ENCODE measurements around the gene GRK5. TPM values are rescaled to one million over a fixed set of nuclear protein-coding genes. Genes with fewer than 3 reads are reported as not detected.

GRK5 gene
- total RNA-seq, 1 experiment from 2014 or later = 1.2 TPM

GRCh38 chr10:119278126-119278709 lies 70.8 kb downstream of the GRK5 start:
- no peak overlapping the region for H2AK5ac ChIP-seq (ENCODE audit: insufficient read length, low read length)
- no peak overlapping the region for H3K9ac ChIP-seq (ENCODE audit: extremely low read depth, insufficient read length, low read length)
- no peaks in the 10 kb centered on the region for H3K79me1 ChIP-seq (ENCODE audit: insufficient read depth, low read depth, low read length, poor library complexity, severe bottlenecking)
- no peaks in the 10 kb centered on the region for H3K27me3 ChIP-seq (ENCODE audit: insufficient read depth, low read length)
- H4K91ac ChIP-seq (ENCODE audit: insufficient read length, low read depth, low read length) = no peak overlapping the region
- WGBS (ENCODE audit: extremely low coverage, insufficient read length, low lambda C conversion rate) = no CpG with 5 or more reads among the region's 14 CpGs
- no peaks in the 10 kb centered on the region for H4K20me1 ChIP-seq (ENCODE audit: control insufficient read depth, insufficient read depth, insufficient read length)
- H3K79me2 ChIP-seq (ENCODE audit: insufficient read depth, low read length) = no peaks in the 10 kb centered on the region
- no peaks in the 10 kb centered on the region; the same call in none of the 2 replicates for H3K27me3 Mint-ChIP-seq (ENCODE audit: low read depth)
- H3T11ph ChIP-seq (ENCODE audit: low read length) = no peak overlapping the region
- no peak overlapping the region for H2BK12ac ChIP-seq (ENCODE audit: insufficient read length, low read depth, low read length)
- H3K4ac ChIP-seq (ENCODE audit: low read depth, low read length) = no peak overlapping the region
- peaks cover 8 to 15% of the 10 kb centered on the region in 2 experiments for H3K4me1 Mint-ChIP-seq
- H3K9me3 ChIP-seq (ENCODE audit: control insufficient read depth, low read depth, low read length) = no peaks in the 10 kb centered on the region
- no peaks in the 10 kb centered on the region for H3K36me3 Mint-ChIP-seq (ENCODE audit: insufficient read depth in 1 of 3, low read depth in 3 of 3)
- H3K4me2 ChIP-seq (ENCODE audit: insufficient read depth, insufficient read length, low read length) = no peak overlapping the region
- H2BK20ac ChIP-seq (ENCODE audit: low read depth, low read length, poor library complexity, severe bottlenecking) = no peak overlapping the region
- H3K56ac ChIP-seq (ENCODE audit: insufficient read length, low read depth, low read length) = no peak overlapping the region
- H4K8ac ChIP-seq (replicated peaks; ENCODE audit: insufficient read length, low read depth, low read length) = no peak overlapping the region
- H4K5ac ChIP-seq (ENCODE audit: insufficient read length, low read depth, low read length) = no peak overlapping the region
- no peaks in the 10 kb centered on the region for H3K23me2 ChIP-seq (ENCODE audit: insufficient read length, low read depth, low read length, poor library complexity, severe bottlenecking)
- H3K23ac ChIP-seq (ENCODE audit: insufficient read length, low read depth, low read length) = no peak overlapping the region
- no peak overlapping the region for H2AFZ ChIP-seq (ENCODE audit: low read length)
- no peak overlapping the region for H3K14ac ChIP-seq (ENCODE audit: insufficient read depth, low read length)
- H3K4me1 ChIP-seq (ENCODE audit: insufficient read depth, low read length) = no peaks in the 10 kb centered on the region
- no peak overlapping the region for H2BK120ac ChIP-seq (ENCODE audit: low read depth, low read length, poor library complexity, severe bottlenecking)
- no peak for DNase-seq
- no peak overlapping the region for H3K27ac ChIP-seq (ENCODE audit: insufficient read length, low read depth, low read length)
- no peak overlapping the region for H2BK15ac ChIP-seq (ENCODE audit: low read depth, low read length)
- H2BK5ac ChIP-seq (ENCODE audit: insufficient read length, low read length) = no peak overlapping the region
- TF ChIP-seq, protein P1, sequence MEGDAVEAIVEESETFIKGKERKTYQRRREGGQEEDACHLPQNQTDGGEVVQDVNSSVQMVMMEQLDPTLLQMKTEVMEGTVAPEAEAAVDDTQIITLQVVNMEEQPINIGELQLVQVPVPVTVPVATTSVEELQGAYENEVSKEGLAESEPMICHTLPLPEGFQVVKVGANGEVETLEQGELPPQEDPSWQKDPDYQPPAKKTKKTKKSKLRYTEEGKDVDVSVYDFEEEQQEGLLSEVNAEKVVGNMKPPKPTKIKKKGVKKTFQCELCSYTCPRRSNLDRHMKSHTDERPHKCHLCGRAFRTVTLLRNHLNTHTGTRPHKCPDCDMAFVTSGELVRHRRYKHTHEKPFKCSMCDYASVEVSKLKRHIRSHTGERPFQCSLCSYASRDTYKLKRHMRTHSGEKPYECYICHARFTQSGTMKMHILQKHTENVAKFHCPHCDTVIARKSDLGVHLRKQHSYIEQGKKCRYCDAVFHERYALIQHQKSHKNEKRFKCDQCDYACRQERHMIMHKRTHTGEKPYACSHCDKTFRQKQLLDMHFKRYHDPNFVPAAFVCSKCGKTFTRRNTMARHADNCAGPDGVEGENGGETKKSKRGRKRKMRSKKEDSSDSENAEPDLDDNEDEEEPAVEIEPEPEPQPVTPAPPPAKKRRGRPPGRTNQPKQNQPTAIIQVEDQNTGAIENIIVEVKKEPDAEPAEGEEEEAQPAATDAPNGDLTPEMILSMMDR (conservative IDR thresholded peaks at IDR 0.05) = no peak
- no peak overlapping the region; a peak in 1 of 5 replicates for H3K4me3 Mint-ChIP-seq
- no peaks in the 10 kb centered on the region for H3K9me3 Mint-ChIP-seq
- H3K18ac ChIP-seq (ENCODE audit: insufficient read length, low read depth, low read length) = no peak overlapping the region
- H3K27ac Mint-ChIP-seq = no peak overlapping the region

All from H9 (cell line).